Ovary (tissue), 9 donors: ENCODE data around the gene ADAM12. TPM values are rescaled to one million over a fixed set of nuclear protein-coding genes. Genes with fewer than 3 reads are reported as not detected.

Experiments
- DNase-seq, 5 donors: peaks; one replicate each; pipeline ENCODE4 v3.0.0-alpha.2; 2019 to 2020
- H3K27ac ChIP-seq, 2 donors: fragments of 200-600 bp; one replicate each; pipeline versions ENCODE4 v1.5.1 to v1.8.0; 2019 to 2022
- H3K27me3 ChIP-seq: fragments of 200-600 bp; one replicate; pipeline ENCODE4 v1.8.0; 2022
- H3K36me3 ChIP-seq: fragments of 200-600 bp; sonication (generic); one replicate; pipeline ENCODE4 v1.5.1; 2019
- H3K4me1 ChIP-seq: one replicate; pipeline ENCODE4 v1.8.1; 2013; ENCODE audit warnings: mild to moderate bottlenecking, moderate library complexity; ENCODE audit not compliant: insufficient read depth
- H3K4me3 ChIP-seq: fragments of 200-600 bp; sonication (generic); one replicate; pipeline ENCODE4 v1.5.1; 2017
- H3K9me3 ChIP-seq, 2 donors: fragments of 200-600 bp in 1 of 2; sonication (generic) in 1 of 2; one replicate each; pipeline versions ENCODE4 v1.5.1 to v1.8.1; 2013 to 2019; ENCODE audit warnings: mild to moderate bottlenecking in 1 of 2, moderate library complexity in 1 of 2
- EP300 ChIP-seq: sonication (generic); formaldehyde crosslinking; IDR thresholded peaks from one replicate; pipeline ENCODE4 v1.6.1; 2017; ENCODE audit warnings: antibody characterized with exemption
- POLR2A ChIP-seq: fragments of 450-650 bp; IDR thresholded peaks from one replicate; pipeline ENCODE4 v1.6.1; 2017; ENCODE audit warnings: antibody characterized with exemption, mild to moderate bottlenecking, moderate library complexity
- WGBS, 3 donors: extraction: QIAGEN DNeasy Blood & Tissue Kit in 1 of 3; methylation state at CpG; one replicate each; pipeline versions ENCODE4 v1.1.5 to v1.1.7; 2013 to 2017; 5-methylcytosine and 5-hydroxymethylcytosine counted together
- intact Hi-C, 4 donors: fragments of 100-400 bp; cut with DNase I; formaldehyde crosslinking; loops; one replicate each; pipeline versions ENCODE4 v1.11.0 to v1.15.1; 2022 to 2023
- polyA plus RNA-seq, 2 donors: library from polyadenylated mRNA; stranded (reverse); fragments of 200-250 nt in 1 of 2; fragments of 350-450 nt in 1 of 2; fragmentation: Illumina TruSeq in 1 of 2; extraction: RNeasy Lipid Tissue Mini Kit (QIAGEN cat#74804) in 1 of 2; gene quantifications; one replicate each; pipeline ENCODE4 v1.2.3, GENCODE V29; 2013 to 2014
- total RNA-seq, 7 donors: library from RNA; depleted of rRNA in 2 of 7; stranded (reverse); fragments of >200 nt in 2 of 7; fragmentation: NEBNext Ultra II Directional in 3 of 7; extraction: Animal tissue kit (Norgen Biotek cat#: 25700) in 3 of 7; gene quantifications; one replicate each; pipeline versions ENCODE4 v1.1.0 to v1.2.4, GENCODE V29; 2016 to 2023
- TF ChIP-seq, protein P1 (sequence below), 3 donors: fragments of 450-650 bp in 2 of 3; fragments of 200-600 bp in 1 of 3; IDR thresholded peaks; one replicate each; pipeline versions ENCODE4 v1.5.1 to v1.8.0; 2016 to 2022; ENCODE audit warnings: antibody characterized with exemption in 3 of 3, mild to moderate bottlenecking in 1 of 3
- donor health status: DM: no; HTN: no; CAD: no; lungs with moderate emphysema.
- donor health status: DM: no; HTN: no; CAD: no.
- donor health status: Bipolar disorder and iron deficiency.
- donor health status: DM: yes; HTN: yes; CAD: no.
- donor health status: DM: no; HTN: no; CAD: no.
- donor health status: DM: yes; HTN: yes; CAD: no.

Gene ADAM12
- total and polyA plus RNA-seq, 9 donors: 1.8 to 27.2 (median 10.3) TPM

DNA sequence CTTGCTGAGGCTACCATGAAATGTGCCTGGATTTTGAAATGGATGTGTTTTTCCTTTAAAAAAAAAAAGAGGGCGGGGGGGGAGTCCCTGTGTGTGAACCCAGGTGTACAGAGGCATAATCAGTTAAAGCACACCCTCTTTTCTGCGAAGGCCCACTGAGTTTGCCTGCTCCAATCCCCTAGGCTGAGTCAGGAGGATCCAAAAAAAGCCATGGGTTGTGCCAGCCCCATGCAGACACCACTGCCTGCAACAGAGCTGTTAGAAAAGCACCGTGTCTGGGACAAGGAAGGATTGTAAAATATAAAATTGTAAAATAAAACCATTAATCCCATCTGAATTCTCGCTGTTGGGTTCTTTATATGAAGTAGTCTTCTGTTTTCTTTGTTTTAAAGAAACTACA, 217.9 kb downstream of the ADAM12 start:
- Histone ChIP-seq H3K4me1 (peaks cover 9% of the 10 kb centered on the region), H3K36me3 (no peaks in the 10 kb centered on the region), H3K9me3 (no peaks in the 10 kb centered on the region), H3K27ac (no peak overlapping the region), H3K4me3 (no peak overlapping the region), H3K27me3 (no peaks in the 10 kb centered on the region)
- TF ChIP-seq, protein P1, sequence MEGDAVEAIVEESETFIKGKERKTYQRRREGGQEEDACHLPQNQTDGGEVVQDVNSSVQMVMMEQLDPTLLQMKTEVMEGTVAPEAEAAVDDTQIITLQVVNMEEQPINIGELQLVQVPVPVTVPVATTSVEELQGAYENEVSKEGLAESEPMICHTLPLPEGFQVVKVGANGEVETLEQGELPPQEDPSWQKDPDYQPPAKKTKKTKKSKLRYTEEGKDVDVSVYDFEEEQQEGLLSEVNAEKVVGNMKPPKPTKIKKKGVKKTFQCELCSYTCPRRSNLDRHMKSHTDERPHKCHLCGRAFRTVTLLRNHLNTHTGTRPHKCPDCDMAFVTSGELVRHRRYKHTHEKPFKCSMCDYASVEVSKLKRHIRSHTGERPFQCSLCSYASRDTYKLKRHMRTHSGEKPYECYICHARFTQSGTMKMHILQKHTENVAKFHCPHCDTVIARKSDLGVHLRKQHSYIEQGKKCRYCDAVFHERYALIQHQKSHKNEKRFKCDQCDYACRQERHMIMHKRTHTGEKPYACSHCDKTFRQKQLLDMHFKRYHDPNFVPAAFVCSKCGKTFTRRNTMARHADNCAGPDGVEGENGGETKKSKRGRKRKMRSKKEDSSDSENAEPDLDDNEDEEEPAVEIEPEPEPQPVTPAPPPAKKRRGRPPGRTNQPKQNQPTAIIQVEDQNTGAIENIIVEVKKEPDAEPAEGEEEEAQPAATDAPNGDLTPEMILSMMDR (IDR thresholded peaks at IDR 0.05): no peak
- TF ChIP-seq POLR2A (no peak), EP300 (no peak)
- WGBS, 3 donors: 79 to 82% (median 81%) methylated on average over 4 of the region's 4 CpGs
- DNase-seq: no peak
- intact Hi-C loops: loop anchor here in 1 of 4 donors (10.0 kb wide), 1 partner anchor 66 kb away; no protein-coding TSS in a partner anchor

DNA sequence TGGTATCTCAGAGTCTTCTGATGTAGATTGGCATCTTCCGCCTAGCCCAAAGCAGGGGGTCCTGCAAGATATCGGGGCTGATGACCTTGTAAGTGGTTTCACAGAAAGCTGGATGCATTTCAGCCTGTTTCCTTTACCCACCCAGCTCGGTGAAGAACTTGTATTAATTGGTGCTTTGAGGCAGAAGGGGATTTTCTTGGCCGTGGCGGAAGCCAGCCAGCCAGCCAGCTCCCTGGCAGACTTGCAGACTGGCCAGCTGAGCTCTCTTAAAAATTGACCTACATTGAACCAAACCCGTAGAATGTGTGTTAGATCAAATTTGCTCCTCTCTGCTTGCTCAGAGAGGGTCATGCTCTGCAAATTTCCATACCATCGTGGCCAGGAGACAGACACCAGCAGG, 218.4 kb downstream of the ADAM12 start:
- 50 to 70% (median 65%) methylated on average over 7 of the region's 7 CpGs for WGBS, 3 donors
- intact Hi-C loops: loop anchor here in 1 of 4 donors (10.0 kb wide), 1 partner anchor 65 kb away; no protein-coding TSS in a partner anchor
- H3K4me3 ChIP-seq: no peak overlapping the region
- TF ChIP-seq POLR2A (no peak), EP300 (no peak)
- TF ChIP-seq, protein P1 (IDR thresholded peaks at IDR 0.05): no peak
- no peak overlapping the region for H3K27ac ChIP-seq
- H3K36me3 ChIP-seq: no peaks in the 10 kb centered on the region
- no peak for DNase-seq
- no peaks in the 10 kb centered on the region for H3K9me3 ChIP-seq
- H3K4me1 ChIP-seq: peaks cover 9% of the 10 kb centered on the region
- no peaks in the 10 kb centered on the region for H3K27me3 ChIP-seq

DNA sequence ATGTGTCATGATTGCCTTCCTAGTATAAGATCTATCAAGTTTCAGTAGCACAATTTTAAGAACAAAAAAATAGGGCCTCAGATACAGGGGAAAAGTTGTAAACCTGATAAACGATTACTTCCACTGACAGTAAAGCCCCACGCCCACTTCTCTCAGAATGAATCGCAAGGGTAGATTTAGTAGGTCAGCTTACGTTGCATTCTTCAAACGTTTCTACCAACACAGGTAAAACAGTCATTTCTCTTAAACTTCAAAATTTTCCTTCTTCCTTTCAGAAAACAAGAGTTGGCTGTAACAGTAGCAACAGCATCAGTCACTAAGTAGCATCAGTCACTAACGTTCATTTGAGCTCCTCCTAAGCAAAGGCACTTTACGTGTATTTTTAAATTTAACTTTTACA, 221.5 kb downstream of the ADAM12 start:
- DNase-seq: no peak
- 86 to 93% (median 89%) methylated on average over 7 of the region's 7 CpGs for whole genome bisulfite sequencing, 3 donors
- TF ChIP-seq POLR2A (no peak), EP300 (no peak)
- TF ChIP-seq, protein P1 (IDR thresholded peaks at IDR 0.05): no peak
- intact Hi-C loops: loop anchor here in 1 of 4 donors (1.0 kb wide), 1 partner anchor 8 kb away; no protein-coding TSS in a partner anchor
- H3K27me3 ChIP-seq: no peaks in the 10 kb centered on the region
- H3K36me3 ChIP-seq: no peaks in the 10 kb centered on the region
- H3K9me3 ChIP-seq: no peaks in the 10 kb centered on the region
- H3K4me1 ChIP-seq: peaks cover 8% of the 10 kb centered on the region
- no peak overlapping the region for H3K4me3 ChIP-seq
- no peak overlapping the region for H3K27ac ChIP-seq

DNA sequence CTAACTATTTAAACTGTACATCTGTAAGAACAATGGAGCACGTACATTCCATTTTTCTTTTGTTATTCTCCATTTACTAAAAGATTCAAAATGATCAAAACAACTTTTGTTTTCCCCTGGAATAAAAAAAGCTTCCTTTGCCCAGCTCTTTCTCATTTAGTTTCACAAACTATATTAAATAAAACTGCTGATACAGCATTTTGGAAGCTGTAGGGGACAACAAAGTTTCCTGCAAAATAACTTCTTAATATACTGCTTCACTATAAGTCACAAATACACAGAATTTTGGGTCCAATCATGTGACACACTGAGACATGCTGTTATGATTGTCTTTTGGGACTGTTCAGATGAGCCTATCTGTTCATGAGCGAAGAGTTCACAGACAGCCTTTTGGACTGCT, 222.4 kb downstream of the ADAM12 start:
- TF ChIP-seq, protein P1 (IDR thresholded peaks at IDR 0.05): no peak
- TF ChIP-seq EP300: no peak
- no peak for TF ChIP-seq POLR2A
- no peaks in the 10 kb centered on the region for H3K36me3 ChIP-seq
- no peaks in the 10 kb centered on the region for H3K9me3 ChIP-seq
- H3K27ac ChIP-seq: no peak overlapping the region
- 59 to 86% (median 75%) methylated on average over 2 of the region's 2 CpGs for WGBS, 3 donors
- intact Hi-C loops: no loop called here
- no peak for DNase-seq
- H3K4me1 ChIP-seq: peaks cover 8% of the 10 kb centered on the region
- H3K27me3 ChIP-seq: no peaks in the 10 kb centered on the region
- H3K4me3 ChIP-seq: no peak overlapping the region
